Measurements from ENCODE around the gene EPS15. TPM values are rescaled to one million over a fixed set of nuclear protein-coding genes. Genes with fewer than 3 reads are reported as not detected.

The EPS15 gene
- total RNA-seq, 1 experiment from 2014 or later, result 54.4 TPM

DNA sequence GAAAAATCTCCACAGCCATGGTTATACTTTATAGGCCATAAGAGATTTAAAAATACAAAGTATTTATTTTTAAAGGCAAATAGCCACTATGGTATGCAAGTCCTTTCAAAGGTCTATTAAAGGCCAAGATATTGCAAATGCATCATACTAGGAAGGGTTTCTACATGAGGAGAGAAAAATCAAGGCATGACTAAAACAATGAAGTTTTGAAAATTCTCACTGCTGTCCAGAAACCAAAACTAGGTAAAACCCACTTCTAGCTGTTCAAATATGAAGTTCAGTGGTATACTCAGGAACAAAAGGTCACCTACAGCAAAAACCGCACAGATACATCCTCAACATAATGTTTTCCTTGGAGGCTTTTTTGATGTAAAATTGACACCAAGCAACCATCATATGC lies 75.0 kb downstream of the EPS15 start:
- no peaks in the 10 kb centered on the region for H3K4me1 ChIP-seq (ENCODE audit: control insufficient read depth, insufficient read depth, low read length)
- H3K9me3 ChIP-seq (ENCODE audit: control insufficient read depth, insufficient read depth, low read depth, low read length), result no peaks in the 10 kb centered on the region
- DNase-seq (ENCODE audit: low read depth, low spot score), result no peak
- H3K27me3 ChIP-seq (ENCODE audit: control insufficient read depth, insufficient read depth, low read length), result no peaks in the 10 kb centered on the region
- TF ChIP-seq, protein P1, sequence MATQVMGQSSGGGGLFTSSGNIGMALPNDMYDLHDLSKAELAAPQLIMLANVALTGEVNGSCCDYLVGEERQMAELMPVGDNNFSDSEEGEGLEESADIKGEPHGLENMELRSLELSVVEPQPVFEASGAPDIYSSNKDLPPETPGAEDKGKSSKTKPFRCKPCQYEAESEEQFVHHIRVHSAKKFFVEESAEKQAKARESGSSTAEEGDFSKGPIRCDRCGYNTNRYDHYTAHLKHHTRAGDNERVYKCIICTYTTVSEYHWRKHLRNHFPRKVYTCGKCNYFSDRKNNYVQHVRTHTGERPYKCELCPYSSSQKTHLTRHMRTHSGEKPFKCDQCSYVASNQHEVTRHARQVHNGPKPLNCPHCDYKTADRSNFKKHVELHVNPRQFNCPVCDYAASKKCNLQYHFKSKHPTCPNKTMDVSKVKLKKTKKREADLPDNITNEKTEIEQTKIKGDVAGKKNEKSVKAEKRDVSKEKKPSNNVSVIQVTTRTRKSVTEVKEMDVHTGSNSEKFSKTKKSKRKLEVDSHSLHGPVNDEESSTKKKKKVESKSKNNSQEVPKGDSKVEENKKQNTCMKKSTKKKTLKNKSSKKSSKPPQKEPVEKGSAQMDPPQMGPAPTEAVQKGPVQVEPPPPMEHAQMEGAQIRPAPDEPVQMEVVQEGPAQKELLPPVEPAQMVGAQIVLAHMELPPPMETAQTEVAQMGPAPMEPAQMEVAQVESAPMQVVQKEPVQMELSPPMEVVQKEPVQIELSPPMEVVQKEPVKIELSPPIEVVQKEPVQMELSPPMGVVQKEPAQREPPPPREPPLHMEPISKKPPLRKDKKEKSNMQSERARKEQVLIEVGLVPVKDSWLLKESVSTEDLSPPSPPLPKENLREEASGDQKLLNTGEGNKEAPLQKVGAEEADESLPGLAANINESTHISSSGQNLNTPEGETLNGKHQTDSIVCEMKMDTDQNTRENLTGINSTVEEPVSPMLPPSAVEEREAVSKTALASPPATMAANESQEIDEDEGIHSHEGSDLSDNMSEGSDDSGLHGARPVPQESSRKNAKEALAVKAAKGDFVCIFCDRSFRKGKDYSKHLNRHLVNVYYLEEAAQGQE (IDR thresholded peaks at IDR 0.05; ENCODE audit: insufficient read depth in 1 of 2, low read depth in 2 of 2, low read length in 1 of 2), result no peak
- TF ChIP-seq, protein P2, sequence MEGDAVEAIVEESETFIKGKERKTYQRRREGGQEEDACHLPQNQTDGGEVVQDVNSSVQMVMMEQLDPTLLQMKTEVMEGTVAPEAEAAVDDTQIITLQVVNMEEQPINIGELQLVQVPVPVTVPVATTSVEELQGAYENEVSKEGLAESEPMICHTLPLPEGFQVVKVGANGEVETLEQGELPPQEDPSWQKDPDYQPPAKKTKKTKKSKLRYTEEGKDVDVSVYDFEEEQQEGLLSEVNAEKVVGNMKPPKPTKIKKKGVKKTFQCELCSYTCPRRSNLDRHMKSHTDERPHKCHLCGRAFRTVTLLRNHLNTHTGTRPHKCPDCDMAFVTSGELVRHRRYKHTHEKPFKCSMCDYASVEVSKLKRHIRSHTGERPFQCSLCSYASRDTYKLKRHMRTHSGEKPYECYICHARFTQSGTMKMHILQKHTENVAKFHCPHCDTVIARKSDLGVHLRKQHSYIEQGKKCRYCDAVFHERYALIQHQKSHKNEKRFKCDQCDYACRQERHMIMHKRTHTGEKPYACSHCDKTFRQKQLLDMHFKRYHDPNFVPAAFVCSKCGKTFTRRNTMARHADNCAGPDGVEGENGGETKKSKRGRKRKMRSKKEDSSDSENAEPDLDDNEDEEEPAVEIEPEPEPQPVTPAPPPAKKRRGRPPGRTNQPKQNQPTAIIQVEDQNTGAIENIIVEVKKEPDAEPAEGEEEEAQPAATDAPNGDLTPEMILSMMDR (IDR thresholded peaks at IDR 0.05), result no peak
- TF ChIP-seq POLR2AphosphoS5 (IDR thresholded peaks at IDR 0.05; ENCODE audit: low read depth, low read length), result no peak
- TF ChIP-seq TCF7L2 (IDR thresholded peaks at IDR 0.05; ENCODE audit: low read depth, low read length), result no peak
- TF ChIP-seq SIN3A (IDR thresholded peaks at IDR 0.05; ENCODE audit: borderline replicate concordance, insufficient read depth, low read depth, low read length), result no peak
- no peak overlapping the region for H3K27ac ChIP-seq (ENCODE audit: low read length)
- peaks cover 9% of the 10 kb centered on the region for H3K36me3 ChIP-seq (ENCODE audit: control insufficient read depth, insufficient read depth, low read length)
- no TSS peak for BruUV-seq (replicated peaks)
- intact Hi-C loops (cut with micrococcal nuclease; ENCODE audit: unreplicated experiment), result no loop called here
- POLR2A ChIA-PET, result no interaction called here
- CTCF ChIA-PET, result no interaction called here
- no peak for ATAC-seq
- in situ Hi-C loops (cut with HindIII; ENCODE audit: low pct_unique_long_range_greater_than_20kb, low sequenced_read_pairs), result no loop called here
- H3K4me3 ChIP-seq (ENCODE audit: low read depth in 2 of 2, low read length in 2 of 2), result no peak overlapping the region

DNA sequence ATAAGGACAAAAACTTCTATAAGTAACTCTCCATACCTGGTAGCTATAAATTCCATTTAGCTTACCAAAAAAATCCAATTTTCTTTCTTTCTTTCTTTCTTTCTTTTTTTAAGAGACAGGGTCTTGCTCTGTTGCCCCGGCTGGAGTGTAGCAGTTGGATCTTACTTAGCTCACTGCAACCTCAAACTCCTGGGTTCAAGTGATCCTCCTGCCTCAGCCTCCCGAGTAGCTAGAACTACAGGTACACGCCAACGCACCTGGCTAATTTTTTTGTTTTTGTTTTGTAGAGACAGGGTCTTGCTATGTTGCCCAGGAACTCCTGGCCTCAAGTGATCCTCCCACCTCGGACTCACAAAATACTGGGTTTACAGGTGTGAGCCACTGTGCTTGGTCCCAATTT lies 75.5 kb downstream of the EPS15 start:
- no peaks in the 10 kb centered on the region for H3K27me3 ChIP-seq (ENCODE audit: control insufficient read depth, insufficient read depth, low read length)
- H3K9me3 ChIP-seq (ENCODE audit: control insufficient read depth, insufficient read depth, low read depth, low read length), result no peaks in the 10 kb centered on the region
- in situ Hi-C loops (cut with HindIII; ENCODE audit: low pct_unique_long_range_greater_than_20kb, low sequenced_read_pairs), result no loop called here
- H3K36me3 ChIP-seq (ENCODE audit: control insufficient read depth, insufficient read depth, low read length), result peaks cover 10% of the 10 kb centered on the region
- TF ChIP-seq POLR2AphosphoS5 (IDR thresholded peaks at IDR 0.05; ENCODE audit: low read depth, low read length) (no peak), TCF7L2 (IDR thresholded peaks at IDR 0.05; ENCODE audit: low read depth, low read length) (no peak), SIN3A (IDR thresholded peaks at IDR 0.05; ENCODE audit: borderline replicate concordance, insufficient read depth, low read depth, low read length) (no peak)
- TF ChIP-seq, protein P2 (IDR thresholded peaks at IDR 0.05), result no peak
- TF ChIP-seq, protein P1 (IDR thresholded peaks at IDR 0.05; ENCODE audit: insufficient read depth in 1 of 2, low read depth in 2 of 2, low read length in 1 of 2), result no peak
- no TSS peak for BruUV-seq (replicated peaks)
- H3K4me3 ChIP-seq (ENCODE audit: low read depth in 2 of 2, low read length in 2 of 2), result no peak overlapping the region
- no peak for DNase-seq (ENCODE audit: low read depth, low spot score)
- ATAC-seq, result no peak
- intact Hi-C loops (cut with micrococcal nuclease; ENCODE audit: unreplicated experiment), result no loop called here
- no peaks in the 10 kb centered on the region for H3K4me1 ChIP-seq (ENCODE audit: control insufficient read depth, insufficient read depth, low read length)
- no peak overlapping the region for H3K27ac ChIP-seq (ENCODE audit: low read length)
- ChIA-PET POLR2A (no interaction called here), CTCF (no interaction called here)

Measured in Panc1 (cell line).